Activated T-helper 1 cell treated with anti-CD3 and anti-CD28 coated beads, Interleukin-12 subunit alpha, Interleukin-12 subunit beta, Interleukin-2, Interleukin-4 antibody, amounts not matched to agents 30 ng/mL and 10 ng/mL and 1 ng/mL, durations not matched to agents 14 hours and 24 hours and 36 hours (primary cell): ENCODE measurements around the gene LPCAT1. TPM values are rescaled to one million over a fixed set of nuclear protein-coding genes. Genes with fewer than 3 reads are reported as not detected.
A peak's percentile ranks its signal among the peaks of the same experiment; 100 is the strongest.

ENCODE experiments used
- DNase-seq: peaks from one replicate; pipeline ENCODE4 v3.0.0; 2021; ENCODE audit warnings: low spot score
- H3K27ac Mint-ChIP-seq: one replicate; pipeline ENCODE4 v1.8.0; 2021; ENCODE audit warnings: mild to moderate bottlenecking, mixed read lengths
- H3K27me3 Mint-ChIP-seq: one replicate; pipeline ENCODE4 v1.8.0; 2022; ENCODE audit warnings: mild to moderate bottlenecking, moderate library complexity, mixed read lengths; ENCODE audit not compliant: insufficient read depth
- H3K36me3 Mint-ChIP-seq: one replicate; pipeline ENCODE4 v1.8.0; 2021; ENCODE audit warnings: low read depth, mixed read lengths
- H3K4me1 Mint-ChIP-seq: one replicate; pipeline ENCODE4 v1.8.0; 2021; ENCODE audit warnings: low read depth, mixed read lengths
- H3K4me3 Mint-ChIP-seq: one replicate; pipeline ENCODE4 v1.8.0; 2021; ENCODE audit warnings: mild to moderate bottlenecking, moderate library complexity, mixed read lengths
- H3K9me3 Mint-ChIP-seq: one replicate; pipeline ENCODE4 v1.8.0; 2021; ENCODE audit warnings: mixed read lengths
- intact Hi-C: fragments of 100-400 bp; cut with micrococcal nuclease; formaldehyde crosslinking; loops from one replicate; pipeline ENCODE4 v1.15.1; 2024
- total RNA-seq: library from RNA; stranded (reverse); gene quantifications from 2 replicates; pipeline ENCODE4 v1.2.3, GENCODE V29; 2022

Gene LPCAT1
- total RNA-seq, 1 donor from 2014 or later, result 103 TPM

DNA sequence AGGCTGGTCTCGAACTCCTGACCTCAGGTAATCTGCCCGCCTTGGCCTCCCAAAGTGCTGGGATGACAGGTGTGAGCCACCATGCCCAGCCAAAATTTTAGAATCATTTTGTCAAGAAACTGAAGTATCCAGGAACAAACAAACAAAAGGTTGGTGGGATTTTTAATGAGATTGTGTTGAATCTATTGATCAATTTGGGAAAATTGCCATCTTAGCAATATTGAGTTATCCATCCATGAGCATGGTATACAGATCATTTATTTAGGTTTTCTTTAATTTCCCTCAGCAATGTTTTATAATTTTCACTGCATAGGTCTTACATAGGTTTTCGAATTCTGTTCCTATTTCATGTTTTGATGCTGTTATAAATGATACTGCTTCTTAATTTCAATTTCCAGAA, 5.7 kb upstream of the LPCAT1 start:
- peaks cover 30% of the 10 kb centered on the region for H3K27me3 Mint-ChIP-seq
- intact Hi-C loops, result no loop called here
- H3K36me3 Mint-ChIP-seq, result no peaks in the 10 kb centered on the region
- no peak overlapping the region for H3K4me3 Mint-ChIP-seq
- no peaks in the 10 kb centered on the region for H3K4me1 Mint-ChIP-seq
- DNase-seq, result no peak
- no peaks in the 10 kb centered on the region for H3K9me3 Mint-ChIP-seq
- no peak overlapping the region for H3K27ac Mint-ChIP-seq

DNA sequence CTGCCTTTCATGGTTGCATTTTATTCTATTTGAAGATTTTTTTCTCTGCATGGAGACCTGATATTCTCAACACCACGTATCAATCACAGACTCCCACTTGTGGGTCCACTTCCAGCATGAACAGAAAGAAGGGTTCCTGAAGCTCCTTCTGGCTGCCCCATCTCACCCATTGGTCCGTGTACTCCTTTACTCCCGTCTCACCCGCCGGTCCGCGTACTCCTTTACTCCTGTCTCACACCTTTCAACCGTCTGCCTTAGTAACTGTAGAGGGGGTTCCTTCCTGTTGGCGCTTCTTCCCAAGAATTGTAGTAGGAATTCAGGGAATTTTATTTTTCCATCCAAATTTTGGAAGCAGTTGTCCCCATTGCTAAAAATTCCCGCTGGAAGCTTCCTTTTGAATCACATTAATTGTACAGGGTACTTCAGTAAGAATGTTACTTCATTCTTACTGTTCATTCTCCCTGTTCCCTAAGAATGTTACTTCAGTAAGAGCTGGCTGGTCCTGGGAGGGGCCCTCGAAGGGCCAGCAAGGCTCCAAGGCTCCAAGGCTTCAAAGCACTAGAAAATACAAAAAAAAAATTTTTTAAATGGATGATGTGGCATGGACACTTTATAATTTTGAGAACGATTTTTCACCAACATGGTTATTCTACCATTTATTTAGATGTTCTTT, 3.9 kb upstream of the LPCAT1 start:
- Mint-ChIP-seq H3K4me1 (peaks cover 3% of the 10 kb centered on the region), H3K27me3 (peaks cover 19% of the 10 kb centered on the region), H3K27ac (no peak overlapping the region), H3K9me3 (no peaks in the 10 kb centered on the region), H3K4me3 (no peak overlapping the region), H3K36me3 (no peaks in the 10 kb centered on the region)
- no peak for DNase-seq
- intact Hi-C loops, result no loop called here

DNA sequence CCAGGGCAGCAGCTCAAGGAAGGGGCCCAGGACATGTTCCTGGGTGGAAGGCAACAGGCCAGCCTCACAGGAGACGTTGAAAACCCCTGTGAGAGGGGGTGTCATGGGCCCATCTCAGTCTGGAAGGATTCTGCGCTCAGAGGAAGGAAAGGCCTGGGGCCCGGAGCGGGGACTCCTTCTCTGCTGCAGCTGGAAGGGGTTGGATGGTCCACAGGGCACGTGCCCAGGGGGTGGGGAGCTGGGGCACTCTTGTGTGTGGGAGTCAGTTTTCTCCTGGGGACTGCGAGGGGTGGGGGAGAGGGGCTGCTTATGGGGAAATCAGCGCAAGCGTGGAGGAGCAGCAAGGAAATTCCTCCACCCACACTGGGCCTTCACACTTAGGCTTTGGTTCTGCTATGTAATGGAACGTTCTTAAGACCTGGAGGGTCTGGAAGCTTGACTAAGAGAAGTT, 2.9 kb upstream of the LPCAT1 start:
- Mint-ChIP-seq H3K9me3 (no peaks in the 10 kb centered on the region), H3K27ac (no peak overlapping the region), H3K4me3 (no peak overlapping the region), H3K4me1 (peaks cover 12% of the 10 kb centered on the region), H3K36me3 (peaks cover 6% of the 10 kb centered on the region), H3K27me3 (peaks cover 10% of the 10 kb centered on the region)
- DNase-seq, result no peak
- intact Hi-C loops, result no loop called here

DNA sequence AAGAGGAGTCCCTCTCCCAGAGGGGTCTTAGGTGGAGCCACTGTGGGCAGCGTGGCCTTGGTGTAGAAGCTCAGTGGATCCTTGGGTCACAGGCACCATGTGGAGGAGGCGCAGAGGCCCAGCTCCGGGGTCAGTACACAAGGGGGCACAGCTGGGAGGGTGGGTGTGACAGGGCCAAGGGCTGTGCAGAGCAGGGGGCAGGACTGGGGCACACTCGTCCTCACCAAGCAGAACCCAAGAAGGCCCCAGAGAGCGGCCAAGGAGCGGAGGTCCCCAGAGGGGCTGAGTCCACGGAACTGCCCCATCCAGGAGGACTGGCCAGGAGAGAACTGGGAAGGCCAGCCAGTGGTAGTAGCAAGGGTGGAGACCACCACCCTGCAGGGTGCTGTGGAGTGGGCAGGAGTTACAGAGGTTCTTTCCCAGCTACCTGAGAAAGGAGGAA, 2.5 kb upstream of the LPCAT1 start:
- H3K4me1 Mint-ChIP-seq, result peaks cover 15% of the 10 kb centered on the region
- H3K9me3 Mint-ChIP-seq, result no peaks in the 10 kb centered on the region
- intact Hi-C loops, result no loop called here
- H3K27ac Mint-ChIP-seq, result no peak overlapping the region
- H3K27me3 Mint-ChIP-seq, result peaks cover 10% of the 10 kb centered on the region
- H3K4me3 Mint-ChIP-seq, result no peak overlapping the region
- DNase-seq, result no peak
- H3K36me3 Mint-ChIP-seq, result peaks cover 7% of the 10 kb centered on the region

DNA sequence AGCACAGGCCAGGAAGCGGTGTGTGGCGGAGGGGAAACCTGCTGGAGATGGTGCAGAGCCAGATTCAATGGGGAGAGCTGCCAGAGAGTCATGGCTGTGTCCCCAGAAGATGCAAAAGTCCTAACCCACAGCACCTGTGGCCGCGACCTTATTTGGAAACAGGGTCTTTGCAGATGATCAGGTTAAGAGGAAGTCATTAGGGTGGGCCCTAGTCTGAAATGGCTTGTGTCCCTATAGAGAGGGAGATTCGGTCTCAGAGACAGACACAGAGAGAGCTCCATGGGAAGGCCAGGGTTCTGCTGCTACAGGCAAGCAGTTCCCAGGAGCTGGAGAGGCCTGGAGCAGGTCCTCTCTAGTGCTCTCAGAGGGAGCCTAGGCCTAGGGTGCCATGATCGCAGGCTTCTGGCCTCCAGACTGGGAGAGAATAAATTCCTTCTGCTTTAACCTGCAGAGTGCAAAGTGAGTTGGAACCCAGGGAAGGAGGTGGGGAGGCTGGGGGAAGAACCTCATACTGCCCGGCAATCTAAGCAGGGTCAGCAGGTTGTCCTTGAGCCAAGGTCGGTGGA, 1.9 kb upstream of the LPCAT1 start:
- Mint-ChIP-seq H3K9me3 (no peaks in the 10 kb centered on the region), H3K4me1 (peaks cover 15% of the 10 kb centered on the region), H3K36me3 (peaks cover 7% of the 10 kb centered on the region), H3K27ac (no peak overlapping the region), H3K4me3 (no peak overlapping the region), H3K27me3 (peaks cover 7% of the 10 kb centered on the region)
- no peak for DNase-seq
- intact Hi-C loops, result loop anchor here (2.0 kb wide), 1 partner anchor 109 kb away; no protein-coding TSS in a partner anchor

DNA sequence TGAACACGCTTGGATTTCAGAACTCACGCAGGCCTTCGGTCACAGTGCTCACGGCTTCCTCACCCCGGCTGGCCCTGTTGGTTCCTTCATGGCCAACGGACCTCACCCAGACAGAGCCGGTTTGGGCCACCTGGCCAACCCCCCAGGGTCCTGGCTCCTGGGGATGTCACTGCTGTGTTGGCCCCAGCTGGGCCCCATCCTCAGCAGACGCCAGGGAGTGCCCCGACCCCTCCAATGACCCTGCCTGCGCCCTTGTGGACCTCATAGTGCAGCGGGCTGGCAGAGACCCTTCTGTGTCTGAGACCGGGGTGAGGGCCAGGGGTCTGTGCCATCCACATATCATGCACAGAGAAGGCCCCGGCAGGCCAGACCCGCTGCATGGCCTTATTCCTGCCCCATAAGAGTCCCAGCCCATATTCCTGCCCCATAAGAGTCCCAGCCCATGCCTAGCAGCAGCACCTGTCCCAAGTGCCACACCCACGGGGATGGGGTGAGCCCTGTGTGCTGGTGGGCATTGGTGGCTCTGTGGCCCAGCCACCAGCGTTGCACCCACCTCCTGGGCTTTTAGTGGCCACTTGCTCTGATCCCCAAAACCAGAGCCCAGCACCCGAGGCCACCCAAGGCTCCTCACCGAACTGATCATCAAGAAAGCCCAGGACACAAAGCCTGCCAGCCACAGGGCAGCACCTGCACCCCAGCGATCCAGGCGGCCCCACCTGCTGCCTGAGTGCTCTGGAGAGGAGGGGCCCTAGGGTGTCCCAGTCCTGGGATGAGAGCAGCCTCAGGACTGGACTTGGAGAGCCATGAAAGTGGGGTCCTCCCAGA, 1.3 kb upstream of the LPCAT1 start:
- DNase-seq, result no peak

DNA sequence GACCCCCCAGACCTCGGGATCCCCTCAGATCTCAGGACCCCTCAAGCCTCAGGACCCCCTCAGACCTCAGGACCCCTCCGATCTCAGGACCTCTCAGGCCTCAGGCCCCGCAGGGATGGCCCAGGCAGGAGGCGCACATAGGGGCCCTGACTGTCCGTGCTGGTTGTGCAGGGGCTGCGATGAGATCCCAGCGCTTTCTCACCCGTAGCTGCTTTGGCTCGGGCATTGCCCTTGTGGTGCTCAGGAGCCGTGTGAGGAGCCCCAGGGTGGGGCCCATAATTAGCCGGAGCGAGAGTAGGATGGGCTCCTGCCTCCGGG, 680 bp upstream of the LPCAT1 start:
- intact Hi-C loops, result loop anchor here (1.0 to 2.0 kb wide), 3 partner anchors 12 to 268 kb away; no protein-coding TSS in a partner anchor
- Mint-ChIP-seq H3K4me1 (peaks cover 15% of the 10 kb centered on the region), H3K9me3 (no peaks in the 10 kb centered on the region), H3K27me3 (no peaks in the 10 kb centered on the region), H3K27ac (peak overlapping the region; percentile 29), H3K4me3 (peak overlapping the region; percentile 67), H3K36me3 (peaks cover 7% of the 10 kb centered on the region)
- DNase-seq, result no peak

More for the DNA sequence above, 1.3 kb upstream of the LPCAT1 start:
- peak overlapping the region; percentile 59 for H3K27ac Mint-ChIP-seq
- no peaks in the 10 kb centered on the region for H3K9me3 Mint-ChIP-seq
- intact Hi-C loops, result loop anchor here (1.0 to 2.0 kb wide), 3 partner anchors 11 to 267 kb away; no protein-coding TSS in a partner anchor
- peaks cover 7% of the 10 kb centered on the region for H3K36me3 Mint-ChIP-seq
- peak overlapping the region; percentile 67 for H3K4me3 Mint-ChIP-seq
- H3K27me3 Mint-ChIP-seq, result peaks cover 3% of the 10 kb centered on the region
- peaks cover 15% of the 10 kb centered on the region for H3K4me1 Mint-ChIP-seq

DNA sequence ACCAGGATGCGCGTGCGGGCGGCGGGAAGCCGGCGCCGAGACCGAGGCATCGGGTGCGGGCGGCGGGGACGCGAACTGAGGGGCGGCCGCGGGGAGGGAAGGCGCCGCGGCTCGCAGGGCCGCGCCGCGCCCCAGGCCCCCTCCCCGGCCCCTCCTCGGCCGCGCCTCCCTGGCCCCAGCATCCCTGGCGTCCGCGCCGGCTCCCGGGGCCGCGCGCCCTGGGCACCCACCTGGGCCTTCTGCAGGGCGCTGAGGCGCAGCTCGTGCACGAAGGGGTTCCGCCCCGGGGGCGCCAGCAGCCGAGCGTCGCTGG, 324 bp downstream of the LPCAT1 start:
- no peak for DNase-seq
- Mint-ChIP-seq H3K36me3 (peaks cover 11% of the 10 kb centered on the region), H3K9me3 (no peaks in the 10 kb centered on the region), H3K27ac (no peak overlapping the region), H3K4me1 (peaks cover 15% of the 10 kb centered on the region), H3K27me3 (no peaks in the 10 kb centered on the region), H3K4me3 (peak overlapping the region; percentile 59)
- intact Hi-C loops, result loop anchor here (1.0 to 2.0 kb wide), 3 partner anchors 71 to 138 kb away; no protein-coding TSS in a partner anchor

DNA sequence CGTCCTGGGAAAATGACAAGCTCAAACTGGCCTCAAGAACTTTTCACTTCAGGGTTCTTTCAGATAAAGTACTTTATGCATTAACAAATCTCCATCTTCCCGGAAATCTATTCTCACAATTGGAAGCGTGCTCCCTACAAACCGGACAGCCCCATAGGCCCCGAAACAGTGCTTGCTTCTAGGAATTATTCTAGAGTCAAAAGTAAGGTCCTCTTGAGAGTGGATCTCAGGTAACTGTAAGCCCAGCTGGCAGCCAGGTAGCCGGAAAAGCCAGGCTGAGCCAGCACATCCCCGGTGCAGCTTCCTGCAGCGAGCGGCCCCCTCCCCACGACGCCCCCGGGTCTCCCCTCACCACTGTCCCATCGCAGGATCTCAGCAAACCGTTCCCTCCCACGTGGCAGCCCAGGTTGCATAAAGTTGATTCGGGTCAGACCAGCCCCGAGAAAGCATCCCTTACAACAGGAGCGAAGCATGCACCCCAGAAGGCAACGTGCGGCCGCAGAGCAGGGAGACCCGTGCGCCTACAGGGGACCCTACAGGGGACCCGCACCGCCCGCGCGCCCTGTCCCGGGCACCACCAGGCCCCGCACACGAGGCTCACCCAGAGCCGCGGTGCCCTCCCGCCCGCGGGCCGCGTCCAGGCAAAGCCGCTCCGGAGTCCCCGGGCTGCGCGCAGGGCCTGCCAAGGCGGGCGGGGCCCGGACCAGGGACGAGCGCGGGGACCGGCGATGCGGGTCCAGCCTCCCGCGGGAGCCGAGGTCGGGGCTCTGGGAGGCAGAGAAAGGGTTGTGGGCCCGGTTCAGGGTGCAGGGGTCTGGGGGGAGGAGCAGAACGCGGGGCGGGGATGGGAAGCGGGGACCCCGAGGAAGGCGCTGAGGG, 920 bp downstream of the LPCAT1 start:
- peak overlapping the region; percentile 91 for H3K4me3 Mint-ChIP-seq
- peaks cover 11% of the 10 kb centered on the region for H3K36me3 Mint-ChIP-seq
- H3K9me3 Mint-ChIP-seq, result no peaks in the 10 kb centered on the region
- peak overlapping the region; percentile 34 for H3K27ac Mint-ChIP-seq
- peaks cover 15% of the 10 kb centered on the region for H3K4me1 Mint-ChIP-seq
- intact Hi-C loops, result loop anchor here (1.0 to 2.0 kb wide), 3 partner anchors 71 to 138 kb away; no protein-coding TSS in a partner anchor
- no peak for DNase-seq
- H3K27me3 Mint-ChIP-seq, result no peaks in the 10 kb centered on the region

DNA sequence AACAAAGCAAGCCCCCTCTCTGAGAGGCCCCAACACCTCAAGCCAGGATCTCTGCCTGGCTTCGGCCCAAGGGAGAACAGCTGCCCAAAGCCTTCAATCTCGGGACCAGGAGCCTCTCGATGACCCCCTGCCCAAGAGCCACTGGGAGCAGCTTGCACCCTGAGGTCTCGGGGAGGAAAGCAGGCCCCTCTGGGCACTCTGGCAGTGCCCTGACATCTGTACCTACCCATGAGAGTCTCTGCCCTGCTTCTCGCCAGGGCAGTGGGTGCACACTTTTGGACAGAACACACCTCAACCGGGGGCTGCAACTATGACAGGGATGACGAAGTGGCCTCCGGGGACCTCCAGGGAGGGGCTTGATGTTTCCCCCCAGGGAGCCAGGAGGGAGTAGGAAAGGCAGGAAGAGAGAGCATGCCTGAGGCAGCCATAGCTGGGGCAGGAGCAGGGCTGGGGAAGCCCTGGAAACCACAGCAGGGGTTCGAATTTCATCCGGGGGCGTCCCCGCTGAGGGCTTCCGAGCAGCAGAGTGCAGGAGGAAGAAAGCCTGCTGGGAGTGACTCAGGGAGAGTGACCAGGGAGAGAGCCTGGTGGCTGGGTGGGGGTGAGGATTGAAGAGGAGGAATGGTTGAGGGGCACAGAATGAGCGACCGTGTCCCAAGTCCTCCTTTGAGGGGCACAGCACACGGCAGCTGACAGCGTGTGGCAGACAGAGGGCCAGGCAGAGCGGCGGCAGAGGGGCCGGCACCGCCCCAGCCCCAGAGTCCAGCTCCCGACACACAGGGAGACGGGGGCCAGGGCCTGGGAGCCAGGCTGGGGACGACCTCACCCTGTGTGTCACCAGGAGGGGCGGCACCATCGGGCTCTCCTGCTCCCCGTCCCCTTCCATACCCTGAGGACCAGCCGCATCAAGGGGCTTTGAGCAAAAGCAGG, 1.8 kb downstream of the LPCAT1 start:
- Mint-ChIP-seq H3K27ac (peak overlapping the region; percentile 48), H3K4me3 (peak overlapping the region; percentile 91), H3K36me3 (peaks cover 13% of the 10 kb centered on the region), H3K4me1 (peaks cover 15% of the 10 kb centered on the region), H3K9me3 (no peaks in the 10 kb centered on the region), H3K27me3 (no peaks in the 10 kb centered on the region)
- DNase-seq, result no peak
- intact Hi-C loops, result loop anchor here (2.0 kb wide), 1 partner anchor 119 kb away; no protein-coding TSS in a partner anchor

DNA sequence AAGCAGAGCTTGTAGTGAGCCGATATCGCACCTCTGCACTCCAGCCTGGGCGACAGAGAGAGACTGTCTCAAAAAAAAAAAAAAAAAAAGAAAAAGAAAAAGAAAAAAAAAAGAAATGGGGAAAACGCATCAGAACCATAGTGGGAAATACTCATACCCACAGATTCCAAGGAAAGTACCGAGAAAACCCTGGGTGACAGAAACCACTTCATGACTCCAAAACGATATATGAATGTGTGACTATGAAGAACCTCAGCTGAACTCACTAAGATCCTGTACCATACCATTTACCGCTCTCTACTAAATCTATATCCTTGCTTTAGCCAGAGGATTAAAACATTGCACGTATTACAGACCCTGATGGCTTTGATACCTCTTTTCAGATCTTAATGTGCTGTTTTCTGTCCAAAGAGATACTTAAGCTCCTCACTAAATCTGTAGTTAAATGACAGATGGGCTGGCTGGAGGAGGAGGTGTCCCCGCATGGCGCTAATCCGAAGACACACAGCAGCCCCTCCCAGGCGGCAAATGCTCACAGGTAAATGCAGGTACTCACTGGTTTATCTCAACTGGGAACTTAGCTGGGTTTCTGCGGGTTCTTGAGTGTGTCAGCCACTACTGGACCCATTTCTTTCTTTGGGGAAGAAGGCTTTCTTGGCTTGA, 2.8 kb downstream of the LPCAT1 start:
- H3K4me1 Mint-ChIP-seq, result peaks cover 15% of the 10 kb centered on the region
- H3K27me3 Mint-ChIP-seq, result no peaks in the 10 kb centered on the region
- H3K27ac Mint-ChIP-seq, result no peak overlapping the region
- DNase-seq, result no peak
- intact Hi-C loops, result no loop called here
- H3K36me3 Mint-ChIP-seq, result peaks cover 13% of the 10 kb centered on the region
- H3K9me3 Mint-ChIP-seq, result no peaks in the 10 kb centered on the region
- H3K4me3 Mint-ChIP-seq, result peak overlapping the region; percentile 91
